Loucy (cell line): ENCODE results near the gene SCIN.

Experiments used
- EZH2phosphoT487 ChIP-seq: fragments of 200-600 bp; IDR thresholded peaks from 2 replicates; pipeline ENCODE4 v1.6.1; 2018; ENCODE audit warnings: antibody characterized with exemption, mild to moderate bottlenecking, moderate library complexity, borderline replicate concordance
- TF ChIP-seq, protein P1 (sequence below): fragments of 200-600 bp; sonication (generic); conservative IDR thresholded peaks from 2 replicates; pipeline ENCODE4 v1.5.1; 2014; ENCODE audit warnings: mild to moderate bottlenecking, antibody characterized with exemption, low read length

- TF ChIP-seq, protein P1, sequence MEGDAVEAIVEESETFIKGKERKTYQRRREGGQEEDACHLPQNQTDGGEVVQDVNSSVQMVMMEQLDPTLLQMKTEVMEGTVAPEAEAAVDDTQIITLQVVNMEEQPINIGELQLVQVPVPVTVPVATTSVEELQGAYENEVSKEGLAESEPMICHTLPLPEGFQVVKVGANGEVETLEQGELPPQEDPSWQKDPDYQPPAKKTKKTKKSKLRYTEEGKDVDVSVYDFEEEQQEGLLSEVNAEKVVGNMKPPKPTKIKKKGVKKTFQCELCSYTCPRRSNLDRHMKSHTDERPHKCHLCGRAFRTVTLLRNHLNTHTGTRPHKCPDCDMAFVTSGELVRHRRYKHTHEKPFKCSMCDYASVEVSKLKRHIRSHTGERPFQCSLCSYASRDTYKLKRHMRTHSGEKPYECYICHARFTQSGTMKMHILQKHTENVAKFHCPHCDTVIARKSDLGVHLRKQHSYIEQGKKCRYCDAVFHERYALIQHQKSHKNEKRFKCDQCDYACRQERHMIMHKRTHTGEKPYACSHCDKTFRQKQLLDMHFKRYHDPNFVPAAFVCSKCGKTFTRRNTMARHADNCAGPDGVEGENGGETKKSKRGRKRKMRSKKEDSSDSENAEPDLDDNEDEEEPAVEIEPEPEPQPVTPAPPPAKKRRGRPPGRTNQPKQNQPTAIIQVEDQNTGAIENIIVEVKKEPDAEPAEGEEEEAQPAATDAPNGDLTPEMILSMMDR: no peak
- no peak for TF ChIP-seq EZH2phosphoT487
These were observed 847 bp upstream of the SCIN start for GRCh38 chr7:12569673-12570072.
